Activated naive CD4-positive, alpha-beta T cell treated with anti-CD3 and anti-CD28 coated beads, Interleukin-2, amount 10 ng/mL, durations not matched to agents 5 hours and 36 hours (primary cell): ENCODE data around the gene CH25H. TPM values are rescaled to one million over a fixed set of nuclear protein-coding genes. Genes with fewer than 3 reads are reported as not detected.

Experiments used
- total RNA-seq, 2 experiments: library from RNA; stranded (reverse); gene quantifications; one replicate each; pipeline ENCODE4 v1.2.3, GENCODE V29; 2021

Gene CH25H
- total RNA-seq = not detected

GRCh38 chr10:89207181-89207800 is at the start of gene CH25H:
Gene CH25H (minus strand): TSS chr10:89207317. CDS start chr10:89207292, 25 bp downstream.

GRCh38 chr10:89251409-89252224 is 44.5 kb upstream of the CH25H start, which contains the start of gene LIPA:
Gene LIPA (minus strand): TSS chr10:89251775. CDS start chr10:89247648, 4,127 bp downstream.

Other genes starting within 250 kb of the CH25H start
- 10 to 100 TPM; 49.7 to 51.8 TPM for gene FAS, start 216.5 kb downstream of the CH25H start, total RNA-seq
- gene LIPA, start 44.5 kb upstream of the CH25H start, total RNA-seq = 10 to 100 TPM; 28.9 to 29.2 TPM
- gene IFIT2, start 94.7 kb upstream of the CH25H start, total RNA-seq = 1 to 10 TPM; 3.9 to 4.3 TPM
- 1 to 10 TPM; 3.1 to 3.6 TPM for gene IFIT3, start 120.7 kb upstream of the CH25H start, total RNA-seq
- not detected for gene IFIT1B, start 170.7 kb upstream of the CH25H start, total RNA-seq
- 1 to 10 TPM; 2.8 to 2.9 TPM for gene IFIT1, start 185.3 kb upstream of the CH25H start, total RNA-seq
- 10 to 100 TPM; 16.2 to 17.0 TPM for gene IFIT5, start 207.3 kb upstream of the CH25H start, total RNA-seq